ENCODE results near the gene BRI3.
"Not testable (repeated sequence)": the region's sequence is repeated elsewhere in the genome, so short reads cannot be mapped to it uniquely, and the experiment has no call there.

Gene BRI3

GRCh38 chr7:98312201-98312600, 30.7 kb downstream of the BRI3 start:
- Histone ChIP-seq H3K4me2 (ENCODE audit: low read length) (no peak overlapping the region), H3K9me3 (ENCODE audit: low read length) (0 out of 2 replicates have a peak, but pooled peaks cover 4% of the 10 kb centered on the region), H2AFZ (ENCODE audit: low read length) (no peak overlapping the region), H3K4me3 (ENCODE audit: low read depth, low read length, poor library complexity, severe bottlenecking) (no peak overlapping the region), H4K20me1 (ENCODE audit: insufficient read depth, low read length) (no peaks in the 10 kb centered on the region), H3F3A (ENCODE audit: insufficient read depth, low read length) (no peaks in the 10 kb centered on the region), H3K9ac (ENCODE audit: low read length) (no peak overlapping the region), H3K4me1 (ENCODE audit: insufficient read depth, low read length, severe bottlenecking) (no peaks in the 10 kb centered on the region), H3K9me2 (ENCODE audit: low read depth, low read length) (no peaks in the 10 kb centered on the region), H3K27ac (ENCODE audit: low read depth, low read length, poor library complexity, severe bottlenecking) (no peak overlapping the region), H3K36me3 (ENCODE audit: insufficient read depth, low read length) (no peaks in the 10 kb centered on the region), H3K27me3 (ENCODE audit: insufficient read depth, low read length) (peaks cover 3% of the 10 kb centered on the region; the same call in 1 of the 2 replicates), H3K79me2 (ENCODE audit: insufficient read depth, low read length) (no peaks in the 10 kb centered on the region)
- TF ChIP-seq CTCF (IDR thresholded peaks at IDR 0.05; ENCODE audit: low read length) (no peak), EZH2 (IDR thresholded peaks at IDR 0.05; ENCODE audit: borderline replicate concordance, low read length) (no peak)

DNA sequence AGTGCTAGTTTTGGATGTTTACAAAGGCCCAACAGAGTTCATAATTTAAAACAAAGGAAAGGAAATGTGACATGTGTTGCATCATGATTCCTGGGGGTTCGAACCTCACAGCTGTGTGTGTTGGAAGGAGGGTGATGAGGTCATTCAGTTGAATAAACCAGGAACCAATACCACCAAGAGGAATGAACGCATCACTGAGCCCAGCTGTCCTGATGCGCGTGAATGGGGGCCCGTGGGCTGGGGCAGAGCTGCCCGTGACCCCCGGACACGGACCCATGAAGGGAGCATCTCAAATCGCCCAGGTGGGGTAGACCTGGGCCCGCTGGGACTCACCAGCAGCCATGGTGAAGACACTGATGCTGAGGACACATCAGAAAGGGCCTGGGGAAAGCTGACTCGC, 33.0 kb downstream of the BRI3 start:
- H3K9me3 ChIP-seq (ENCODE audit: low read length), result 0 out of 2 replicates have a peak, but pooled peaks cover 4% of the 10 kb centered on the region
- H3K4me2 ChIP-seq (ENCODE audit: low read length), result no peak overlapping the region
- no peak overlapping the region for H3K4me3 ChIP-seq (ENCODE audit: low read depth, low read length, poor library complexity, severe bottlenecking)
- no peaks in the 10 kb centered on the region for H3F3A ChIP-seq (ENCODE audit: insufficient read depth, low read length)
- peaks cover 9% of the 10 kb centered on the region; the same call in 1 of the 2 replicates for H3K27me3 ChIP-seq (ENCODE audit: insufficient read depth, low read length)
- TF ChIP-seq EZH2 (IDR thresholded peaks at IDR 0.05; ENCODE audit: borderline replicate concordance, low read length) (no peak), CTCF (IDR thresholded peaks at IDR 0.05; ENCODE audit: low read length) (no peak)
- H3K9ac ChIP-seq (ENCODE audit: low read length), result no peak overlapping the region
- no peak overlapping the region for H3K27ac ChIP-seq (ENCODE audit: low read depth, low read length, poor library complexity, severe bottlenecking)
- no peaks in the 10 kb centered on the region for H3K9me2 ChIP-seq (ENCODE audit: low read depth, low read length)
- H3K79me2 ChIP-seq (ENCODE audit: insufficient read depth, low read length), result no peaks in the 10 kb centered on the region
- H3K36me3 ChIP-seq (ENCODE audit: insufficient read depth, low read length), result no peaks in the 10 kb centered on the region
- H4K20me1 ChIP-seq (ENCODE audit: insufficient read depth, low read length), result no peaks in the 10 kb centered on the region
- H2AFZ ChIP-seq (ENCODE audit: low read length), result no peak overlapping the region
- no peaks in the 10 kb centered on the region for H3K4me1 ChIP-seq (ENCODE audit: insufficient read depth, low read length, severe bottlenecking)

DNA sequence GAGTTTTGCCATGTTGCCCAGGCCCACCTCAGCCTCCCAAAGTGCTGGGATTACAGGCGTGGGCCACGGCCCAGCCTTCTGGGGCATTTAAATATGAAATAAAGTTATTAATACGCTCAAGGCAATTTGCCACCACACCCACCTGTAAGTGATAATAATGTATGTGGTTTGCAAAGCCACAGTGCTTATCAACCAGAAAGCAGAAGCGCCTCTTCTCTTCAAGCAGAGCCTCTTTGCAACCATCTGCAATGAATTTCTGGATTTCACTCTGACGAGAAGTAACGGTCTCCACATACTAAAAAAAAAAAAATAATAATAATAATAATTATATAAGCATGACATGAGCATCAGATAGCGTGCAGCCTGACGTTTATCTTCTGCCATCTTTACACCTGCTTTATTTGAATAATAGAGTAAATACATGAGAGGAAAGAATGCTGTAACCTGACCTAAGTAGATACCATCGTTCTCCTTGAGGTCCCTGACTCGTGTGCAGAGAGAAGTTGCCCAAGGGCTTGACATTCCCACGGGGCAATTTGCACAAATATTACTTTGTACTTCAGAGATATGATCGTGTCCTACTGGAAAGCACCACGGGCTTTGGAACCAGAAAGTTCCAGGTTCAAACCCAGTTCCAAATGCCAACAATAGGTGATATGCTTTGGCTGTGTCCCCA, 34.0 kb downstream of the BRI3 start:
- H3K79me2 ChIP-seq (ENCODE audit: insufficient read depth, low read length), result no peaks in the 10 kb centered on the region

DNA sequence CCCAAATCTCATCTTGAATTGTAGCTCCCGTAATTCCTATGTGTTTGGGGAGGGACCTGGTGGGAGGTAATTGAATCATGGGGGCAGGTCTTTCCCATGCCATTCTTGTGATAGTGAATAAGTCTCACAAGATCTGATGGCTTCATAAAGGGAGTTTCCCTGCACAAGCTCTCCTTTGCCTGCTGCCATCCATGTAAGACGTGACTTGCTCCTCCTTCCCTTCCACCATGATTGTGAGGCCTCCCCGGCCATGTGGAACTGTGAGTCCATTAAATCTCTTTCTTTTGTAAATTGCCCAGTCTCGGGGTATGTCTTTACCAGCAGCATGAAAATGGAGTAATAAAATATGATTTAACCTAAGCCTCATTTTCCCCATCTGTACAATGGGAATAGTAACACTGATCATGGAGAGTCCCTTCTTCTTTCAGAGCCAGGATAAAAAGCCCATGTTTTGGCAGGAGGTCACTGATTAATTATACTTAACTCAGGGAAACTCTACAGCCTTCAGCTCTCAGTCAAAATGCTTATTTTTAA, 34.6 kb downstream of the BRI3 start:
- H3K4me2 ChIP-seq (ENCODE audit: low read length); H3F3A ChIP-seq (ENCODE audit: insufficient read depth, low read length); H3K4me1 ChIP-seq (ENCODE audit: insufficient read depth, low read length, severe bottlenecking); H3K9me3 ChIP-seq (ENCODE audit: low read length); H3K4me3 ChIP-seq (ENCODE audit: low read depth, low read length, poor library complexity, severe bottlenecking); H4K20me1 ChIP-seq (ENCODE audit: insufficient read depth, low read length); H3K9ac ChIP-seq (ENCODE audit: low read length); H3K27ac ChIP-seq (ENCODE audit: low read depth, low read length, poor library complexity, severe bottlenecking); H3K36me3 ChIP-seq (ENCODE audit: insufficient read depth, low read length); H3K9me2 ChIP-seq (ENCODE audit: low read depth, low read length); H3K27me3 ChIP-seq (ENCODE audit: insufficient read depth, low read length); H2AFZ ChIP-seq (ENCODE audit: low read length); H3K79me2 ChIP-seq (ENCODE audit: insufficient read depth, low read length): not testable (repeated sequence)

More for the DNA sequence above, 34.0 kb downstream of the BRI3 start:
- Histone ChIP-seq H3K36me3 (ENCODE audit: insufficient read depth, low read length) (no peaks in the 10 kb centered on the region), H2AFZ (ENCODE audit: low read length) (no peak overlapping the region), H3K9me3 (ENCODE audit: low read length) (0 out of 2 replicates have a peak, but pooled peaks cover 4% of the 10 kb centered on the region), H4K20me1 (ENCODE audit: insufficient read depth, low read length) (no peaks in the 10 kb centered on the region), H3K9ac (ENCODE audit: low read length) (no peak overlapping the region), H3K27me3 (ENCODE audit: insufficient read depth, low read length) (peaks cover 9% of the 10 kb centered on the region; the same call in 1 of the 2 replicates), H3K4me1 (ENCODE audit: insufficient read depth, low read length, severe bottlenecking) (no peaks in the 10 kb centered on the region), H3K4me2 (ENCODE audit: low read length) (no peak overlapping the region), H3K27ac (ENCODE audit: low read depth, low read length, poor library complexity, severe bottlenecking) (no peak overlapping the region), H3F3A (ENCODE audit: insufficient read depth, low read length) (no peaks in the 10 kb centered on the region), H3K9me2 (ENCODE audit: low read depth, low read length) (no peaks in the 10 kb centered on the region), H3K4me3 (ENCODE audit: low read depth, low read length, poor library complexity, severe bottlenecking) (no peak overlapping the region)
- TF ChIP-seq EZH2 (IDR thresholded peaks at IDR 0.05; ENCODE audit: borderline replicate concordance, low read length) (no peak), CTCF (IDR thresholded peaks at IDR 0.05; ENCODE audit: low read length) (no peak)

Measured in OCI-LY1 (cell line).